ENCODE results near the gene NDUFV3.
"Not testable (repeated sequence)": the region's sequence is repeated elsewhere in the genome, so short reads cannot be mapped to it uniquely, and the experiment has no call there.

Gene NDUFV3

DNA sequence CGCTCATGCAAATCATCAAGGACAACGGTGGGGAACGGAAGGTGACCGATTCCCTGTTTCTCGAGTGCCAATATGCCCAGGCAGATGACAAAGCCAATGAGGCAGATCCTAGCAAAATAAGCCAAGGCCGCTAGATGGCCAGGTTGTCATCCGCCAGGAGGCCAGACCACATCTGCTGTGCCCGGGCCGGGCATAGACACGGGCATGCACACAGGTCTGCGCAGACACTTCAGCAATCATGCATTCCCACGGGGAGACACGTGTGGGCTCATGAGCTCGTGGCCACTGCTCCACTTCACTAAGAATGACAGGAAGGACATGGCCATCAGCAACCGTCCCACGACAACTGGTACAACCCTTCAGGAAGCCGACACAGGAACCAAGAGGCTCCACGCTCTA is 37.2 kb upstream of the NDUFV3 start:
- DNase-seq (ENCODE audit: low read depth, low spot score), result no peak

GRCh38 chr21:42857216-42857615 is 35.9 kb upstream of the NDUFV3 start:
- no peak for DNase-seq (ENCODE audit: low read depth, low spot score)

GRCh38 chr21:42858185-42858847 is 34.8 kb upstream of the NDUFV3 start:
- no peak for DNase-seq (ENCODE audit: low read depth, low spot score)

DNA sequence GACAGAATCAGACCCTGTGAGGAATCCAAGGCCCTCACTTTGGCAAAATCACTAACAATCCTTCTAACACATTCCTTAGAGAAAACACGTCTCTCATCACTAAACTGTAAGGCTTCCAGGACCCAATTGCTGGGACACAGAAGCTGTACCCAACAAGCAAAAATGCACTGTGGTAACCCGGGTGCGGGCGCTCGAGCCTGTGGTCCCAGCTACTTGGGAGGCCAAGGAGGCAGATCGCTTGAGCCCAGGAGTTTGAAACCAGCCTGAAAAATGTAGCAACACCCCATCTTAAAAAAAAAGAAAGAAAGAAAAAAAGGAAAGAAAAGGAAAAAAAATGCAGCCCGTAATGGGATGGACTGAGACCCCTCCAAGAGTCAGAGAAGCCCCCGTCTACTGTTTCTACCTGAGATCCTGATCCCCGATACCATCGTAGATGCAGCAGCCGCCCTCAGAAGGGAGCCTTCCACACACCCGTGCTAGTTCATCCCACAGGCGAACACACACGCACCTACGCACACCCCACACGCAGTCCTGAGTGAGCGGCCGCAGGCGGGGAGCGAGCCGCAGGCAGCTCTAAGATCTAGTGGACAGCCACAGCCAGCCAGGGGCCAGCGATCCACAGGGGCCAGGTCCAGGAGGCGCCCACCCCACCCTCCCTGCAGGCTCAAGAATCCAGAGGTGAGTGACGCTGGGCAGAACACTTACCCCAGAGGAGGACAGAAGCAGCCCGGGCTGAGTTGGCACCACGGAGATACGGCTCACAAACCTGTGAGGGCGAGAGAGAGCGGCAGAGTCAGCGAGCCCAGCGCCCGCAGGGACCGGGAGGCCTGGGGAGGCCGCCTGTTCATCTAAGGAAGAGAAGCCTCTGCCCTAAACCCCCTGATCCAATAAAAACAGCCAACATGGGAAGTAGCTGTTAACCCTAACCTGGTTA is 33.9 kb upstream of the NDUFV3 start:
- no peak for DNase-seq (ENCODE audit: low read depth, low spot score)

- no peak for DNase-seq (ENCODE audit: low read depth, low spot score)
These were observed 33.2 kb upstream of the NDUFV3 start for GRCh38 chr21:42859891-42860230.

GRCh38 chr21:42860345-42860744 is 32.8 kb upstream of the NDUFV3 start:
- no peak for DNase-seq (ENCODE audit: low read depth, low spot score)

- DNase-seq (ENCODE audit: low read depth, low spot score), result no peak
These were observed 31.7 kb upstream of the NDUFV3 start for GRCh38 chr21:42861311-42861847.

- no peak for DNase-seq (ENCODE audit: low read depth, low spot score)
These were observed 31.2 kb upstream of the NDUFV3 start for GRCh38 chr21:42861848-42862400.

DNA sequence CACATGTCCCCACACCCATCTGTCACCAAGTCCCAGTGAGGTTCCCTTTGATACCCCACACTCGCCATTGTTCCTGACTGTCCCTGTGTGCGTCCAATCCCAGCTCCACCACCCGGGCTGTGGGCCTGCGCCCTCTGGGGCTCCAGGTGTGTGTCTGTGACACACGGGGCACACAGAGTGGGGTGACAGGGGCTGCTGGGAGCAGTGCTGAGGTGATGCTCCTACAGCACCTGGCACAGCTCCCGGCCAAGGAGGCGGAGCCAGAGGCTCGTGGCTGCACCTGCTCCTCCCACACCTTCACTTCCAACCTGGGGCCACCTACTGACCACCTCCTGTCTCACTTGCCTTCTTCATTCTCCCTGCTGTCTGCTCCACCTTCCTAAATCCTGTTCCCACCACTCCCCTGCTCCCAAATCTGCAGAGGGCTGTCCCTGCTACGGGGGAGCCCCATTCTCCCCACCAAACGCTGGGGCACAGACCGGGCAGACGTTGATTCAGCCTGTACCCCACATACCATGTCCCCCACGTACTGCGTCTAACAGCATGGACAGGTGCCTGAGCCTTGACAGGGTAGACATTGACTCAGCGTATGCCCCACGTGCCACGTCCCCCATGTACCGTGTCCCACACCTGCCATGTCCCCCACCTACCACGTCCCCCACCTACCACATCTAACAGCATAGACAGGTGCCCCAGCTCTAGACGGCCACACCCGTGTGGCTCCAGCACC is 30.2 kb upstream of the NDUFV3 start:
- no peak for DNase-seq (ENCODE audit: low read depth, low spot score)

DNA sequence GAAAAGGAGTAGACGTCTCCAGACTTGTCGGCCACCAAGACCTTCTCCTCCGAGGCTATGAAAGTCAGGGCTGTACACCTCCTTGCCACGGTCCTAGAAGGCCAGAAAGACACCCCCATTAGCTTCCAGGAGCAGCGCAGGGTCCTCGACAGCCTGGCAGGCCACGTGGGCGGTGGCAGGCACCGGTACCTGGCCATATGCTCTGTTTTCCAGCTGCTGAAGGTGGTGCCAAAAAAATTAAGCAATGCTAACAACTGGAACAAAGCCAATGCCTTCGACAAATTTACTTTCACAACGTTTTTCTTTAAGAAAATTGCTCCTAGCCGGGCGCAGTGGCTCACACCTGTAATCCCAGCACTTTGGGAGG is 29.6 kb upstream of the NDUFV3 start:
- DNase-seq (ENCODE audit: low read depth, low spot score), result no peak

DNA sequence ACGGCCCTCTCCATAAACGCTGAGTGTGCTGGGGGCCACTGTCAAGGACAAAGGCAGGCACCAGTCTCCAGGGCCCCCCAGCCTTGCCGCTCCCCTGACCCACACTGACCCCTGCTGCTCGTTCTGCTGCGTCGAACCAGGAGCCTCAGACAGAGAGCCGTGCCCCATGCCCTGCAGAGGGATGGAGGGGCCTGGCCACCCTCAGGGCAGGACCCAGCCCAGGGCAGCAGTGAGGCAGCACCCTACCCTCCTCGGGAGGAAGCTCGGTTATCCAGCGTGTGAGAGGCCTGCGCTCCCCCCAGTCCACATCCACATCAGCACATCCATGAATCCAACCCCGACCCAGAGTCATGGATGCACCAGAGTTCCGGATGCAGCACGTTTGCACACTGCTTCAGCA is 28.8 kb upstream of the NDUFV3 start:
- DNase-seq (ENCODE audit: low read depth, low spot score), result no peak

DNA sequence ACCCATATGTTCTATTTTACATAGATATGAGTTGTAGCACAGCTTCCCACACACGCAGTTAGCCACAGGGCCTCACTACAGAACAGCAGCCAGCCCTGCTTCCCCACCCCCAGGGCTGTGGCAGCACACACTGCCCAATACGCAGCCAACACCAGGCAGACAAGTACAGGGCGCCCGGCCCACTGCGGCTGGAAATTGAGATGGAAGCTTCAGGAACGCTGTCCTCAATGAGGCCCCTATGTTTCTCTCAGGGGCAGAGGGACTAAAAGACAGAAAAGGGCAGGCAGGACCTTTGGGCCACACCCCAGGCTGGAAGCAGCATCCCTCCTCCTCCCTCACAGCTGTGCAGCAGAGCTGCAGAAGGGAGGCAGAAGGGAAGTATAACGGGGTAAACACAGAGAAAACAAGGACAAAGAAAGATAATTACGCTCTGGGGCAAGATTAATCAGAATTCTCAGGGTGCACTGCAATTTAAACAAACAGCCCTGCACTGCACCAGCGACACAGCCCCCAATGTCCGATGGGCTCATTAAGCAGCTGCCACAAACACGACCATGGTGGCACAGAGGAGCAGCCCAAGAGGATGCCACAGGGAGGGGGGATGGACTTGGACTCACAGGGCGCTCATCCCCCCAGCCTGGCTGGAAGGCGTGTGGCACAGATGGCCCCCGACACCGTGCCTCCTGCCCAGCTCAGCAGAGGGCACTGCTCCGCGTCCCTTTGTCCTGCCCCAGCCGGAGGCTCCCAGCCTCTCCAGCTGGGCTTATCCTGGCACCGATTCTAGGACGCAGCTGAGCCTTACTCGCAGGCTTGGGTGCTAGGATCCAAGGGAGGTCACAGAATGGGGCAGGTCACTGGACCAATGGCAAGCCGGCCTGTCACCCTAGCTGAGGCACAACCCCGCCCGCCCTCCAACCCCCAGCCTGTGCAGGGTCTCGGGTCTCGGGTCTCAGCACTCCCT is 28.0 kb upstream of the NDUFV3 start:
- DNase-seq (ENCODE audit: low read depth, low spot score), result no peak

DNA sequence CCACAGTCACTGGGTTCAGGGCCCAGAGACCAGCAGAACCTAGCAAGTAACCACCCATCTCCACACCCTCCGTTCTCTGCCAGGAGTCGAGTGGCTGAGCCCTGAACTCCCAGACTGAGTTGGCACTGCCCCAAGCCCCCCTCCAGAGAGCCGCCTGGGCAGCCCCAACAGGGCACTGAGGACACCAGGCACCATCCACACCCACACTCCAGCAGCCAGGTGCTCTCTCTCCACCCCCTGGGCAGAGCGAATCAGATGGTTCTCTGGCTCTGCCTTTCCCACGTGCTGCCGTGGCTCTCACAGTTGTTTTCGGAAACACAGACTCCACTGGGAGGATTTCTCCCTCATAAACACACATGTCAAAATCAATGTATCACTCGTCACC is 27.3 kb upstream of the NDUFV3 start:
- no peak for DNase-seq (ENCODE audit: low read depth, low spot score)

DNA sequence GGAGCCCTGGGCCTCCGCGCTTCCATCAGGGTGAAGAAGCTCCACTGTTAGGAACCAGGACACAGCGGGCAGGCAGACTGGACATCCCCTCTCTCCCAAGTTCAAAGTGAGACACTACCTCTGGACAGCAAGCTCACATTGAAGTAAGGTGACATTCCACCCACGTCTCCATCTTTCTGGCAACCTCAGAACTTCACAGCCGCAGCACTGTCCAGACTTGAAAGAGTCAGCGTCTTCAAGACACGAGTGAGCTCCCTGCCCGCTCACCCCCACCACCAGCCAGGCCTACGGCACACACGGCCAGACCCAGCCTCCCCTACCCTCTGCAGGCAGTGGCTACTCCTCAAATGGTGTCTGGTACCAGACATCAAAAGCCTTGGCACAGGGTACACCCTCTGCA is 24.9 kb upstream of the NDUFV3 start:
- no peak for DNase-seq (ENCODE audit: low read depth, low spot score)

- DNase-seq (ENCODE audit: low read depth, low spot score), result no peak
These were observed 20.0 kb upstream of the NDUFV3 start for GRCh38 chr21:42873096-42873495.

GRCh38 chr21:42875811-42876210 is 17.3 kb upstream of the NDUFV3 start:
- DNase-seq (ENCODE audit: low read depth, low spot score), result not testable (repeated sequence)

DNA sequence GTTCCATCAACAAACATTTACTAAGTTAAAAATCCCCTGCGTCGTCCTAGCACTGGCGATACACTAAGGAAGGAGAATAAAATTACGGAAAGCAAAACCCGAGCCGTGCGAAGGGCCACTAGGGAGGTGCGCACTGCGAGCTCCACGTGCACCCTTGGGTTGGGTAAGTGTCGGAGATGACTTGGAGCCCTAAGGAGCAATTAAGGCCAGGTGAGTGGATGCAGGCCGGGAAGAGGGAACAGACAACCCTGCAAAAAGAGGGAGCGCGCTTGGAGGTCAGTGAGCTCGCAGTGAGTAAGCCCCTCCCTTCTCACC is 14.5 kb upstream of the NDUFV3 start:
- no peak for DNase-seq (ENCODE audit: low read depth, low spot score)

GRCh38 chr21:42878993-42879787 is 13.9 kb upstream of the NDUFV3 start, which contains the start of gene WDR4:
Gene WDR4, minus strand, starts transcription at chr21:42879539. Its CDS starts 44 bp downstream, at chr21:42879495.
- peak; percentile 96 for DNase-seq (ENCODE audit: low read depth, low spot score)

- no peak for DNase-seq (ENCODE audit: low read depth, low spot score)
These were observed 12.8 kb upstream of the NDUFV3 start for GRCh38 chr21:42880352-42880751.

- no peak for DNase-seq (ENCODE audit: low read depth, low spot score)
These were observed 9.2 kb upstream of the NDUFV3 start for GRCh38 chr21:42883921-42884320.

Measured in smooth muscle cell of the brain vasculature (primary cell).